ENCODE results near the gene FHAD1.
A peak's percentile ranks its signal among the peaks of the same experiment; 100 is the strongest.
"Not testable (repeated sequence)": the region's sequence is repeated elsewhere in the genome, so short reads cannot be mapped to it uniquely, and the experiment has no call there.

The FHAD1 gene

GRCh38 chr1:15425521-15425920 lies 178.5 kb downstream of the FHAD1 start:
- no peak for DNase-seq

- no peak for DNase-seq
Observed at GRCh38 chr1:15425958-15426357, 178.9 kb downstream of the FHAD1 start.

GRCh38 chr1:15426492-15427279 lies 179.7 kb downstream of the FHAD1 start:
- DNase-seq: no peak

GRCh38 chr1:15427280-15427666 lies 180.2 kb downstream of the FHAD1 start:
- no peak for DNase-seq

GRCh38 chr1:15428252-15428651 lies 181.2 kb downstream of the FHAD1 start:
- not testable (repeated sequence) for DNase-seq

GRCh38 chr1:15428815-15429435 lies 181.9 kb downstream of the FHAD1 start:
- DNase-seq: no peak

- DNase-seq: no peak
Observed at GRCh38 chr1:15429701-15430149, 182.7 kb downstream of the FHAD1 start.

- no peak for DNase-seq
Observed at GRCh38 chr1:15430787-15431570, 184.0 kb downstream of the FHAD1 start.

- no peak for DNase-seq
Observed at GRCh38 chr1:15431571-15431948, 184.5 kb downstream of the FHAD1 start.

- DNase-seq: no peak
Observed at GRCh38 chr1:15432324-15432723, 185.3 kb downstream of the FHAD1 start.

GRCh38 chr1:15433471-15433870 lies 186.4 kb downstream of the FHAD1 start:
- DNase-seq: no peak

GRCh38 chr1:15434739-15435138 lies 187.7 kb downstream of the FHAD1 start:
- DNase-seq: not testable (repeated sequence)

- no peak for DNase-seq
Observed at GRCh38 chr1:15435239-15436077, 188.4 kb downstream of the FHAD1 start.

- peak; percentile 30 for DNase-seq
Observed at GRCh38 chr1:15436881-15437442, 189.9 kb downstream of the FHAD1 start.

GRCh38 chr1:15439325-15439724 lies 192.3 kb downstream of the FHAD1 start:
- DNase-seq: no peak

- no peak for DNase-seq
Observed at GRCh38 chr1:15440357-15440756, 193.3 kb downstream of the FHAD1 start.

- no peak for DNase-seq
Observed at GRCh38 chr1:15441247-15441646, 194.2 kb downstream of the FHAD1 start.

GRCh38 chr1:15442119-15442518 lies 195.1 kb downstream of the FHAD1 start:
- DNase-seq: no peak

- no peak for DNase-seq
Observed at GRCh38 chr1:15442759-15443158, 195.7 kb downstream of the FHAD1 start.

- no peak for DNase-seq
Observed at GRCh38 chr1:15443281-15443680, 196.3 kb downstream of the FHAD1 start.

GRCh38 chr1:15444468-15445389 lies 197.7 kb downstream of the FHAD1 start:
- no peak for DNase-seq

All from NCI-H2107 (cell line).